NCI-H82 treated with DMSO at 0.1 percent for 48 hours (cell line): ENCODE measurements around the gene TMPRSS3.

Source experiments
- DNase-seq: peaks from one replicate; lab custom pipeline; 2025; ENCODE audit not compliant: unreplicated experiment; lab: John Stamatoyannopoulos, UW

The TMPRSS3 gene

DNA sequence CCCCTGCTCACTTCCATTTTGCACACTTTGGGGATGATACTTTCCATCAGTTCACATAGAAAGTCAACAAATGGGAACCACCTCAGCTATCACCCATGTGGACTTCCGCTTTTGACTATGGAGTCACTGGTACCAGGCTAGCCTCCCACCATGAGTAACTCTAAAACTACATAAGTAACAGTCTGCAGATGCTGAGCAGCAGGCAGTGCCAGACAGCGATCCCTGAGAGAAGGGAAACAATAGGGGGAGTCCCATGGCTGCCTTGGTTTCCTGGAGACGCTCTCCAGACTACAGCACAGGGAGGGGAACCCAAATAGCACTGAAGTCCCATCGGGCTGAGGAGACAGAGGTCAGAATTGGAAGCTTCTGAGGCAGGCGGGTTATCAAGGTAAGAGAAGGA lies 42.2 kb downstream of the TMPRSS3 start:
- no peak for DNase-seq

DNA sequence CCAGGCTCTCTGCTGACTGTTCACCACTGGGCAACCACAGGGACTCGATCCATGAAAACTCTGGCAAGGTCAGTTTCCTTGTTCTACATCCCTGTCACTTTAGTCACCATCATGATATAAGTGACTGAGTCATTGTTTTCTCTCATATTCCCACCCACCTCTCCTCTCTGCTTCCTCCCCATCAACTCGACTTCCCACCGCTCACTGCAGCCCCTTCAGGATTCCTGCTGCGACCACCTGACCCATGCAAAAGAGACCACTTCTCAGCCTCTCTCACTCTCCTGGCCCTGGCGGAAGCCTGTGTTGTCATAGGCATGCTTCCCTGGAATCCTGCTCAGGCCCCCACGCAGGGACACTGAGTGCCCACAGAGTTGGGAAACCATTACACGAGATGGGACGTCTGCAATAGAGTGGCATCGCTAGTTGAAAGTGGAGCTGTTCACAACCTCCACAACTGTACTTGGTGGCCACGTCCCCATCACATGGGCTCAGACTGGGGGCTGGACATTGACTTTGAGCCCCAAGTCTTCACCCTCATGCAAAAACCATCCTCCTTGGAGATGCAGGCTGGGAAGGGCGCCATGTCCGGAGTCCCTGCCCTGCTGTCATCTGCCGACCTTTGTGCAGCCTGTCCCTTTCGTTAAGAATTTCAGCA lies 43.3 kb downstream of the TMPRSS3 start:
- DNase-seq = no peak

DNA sequence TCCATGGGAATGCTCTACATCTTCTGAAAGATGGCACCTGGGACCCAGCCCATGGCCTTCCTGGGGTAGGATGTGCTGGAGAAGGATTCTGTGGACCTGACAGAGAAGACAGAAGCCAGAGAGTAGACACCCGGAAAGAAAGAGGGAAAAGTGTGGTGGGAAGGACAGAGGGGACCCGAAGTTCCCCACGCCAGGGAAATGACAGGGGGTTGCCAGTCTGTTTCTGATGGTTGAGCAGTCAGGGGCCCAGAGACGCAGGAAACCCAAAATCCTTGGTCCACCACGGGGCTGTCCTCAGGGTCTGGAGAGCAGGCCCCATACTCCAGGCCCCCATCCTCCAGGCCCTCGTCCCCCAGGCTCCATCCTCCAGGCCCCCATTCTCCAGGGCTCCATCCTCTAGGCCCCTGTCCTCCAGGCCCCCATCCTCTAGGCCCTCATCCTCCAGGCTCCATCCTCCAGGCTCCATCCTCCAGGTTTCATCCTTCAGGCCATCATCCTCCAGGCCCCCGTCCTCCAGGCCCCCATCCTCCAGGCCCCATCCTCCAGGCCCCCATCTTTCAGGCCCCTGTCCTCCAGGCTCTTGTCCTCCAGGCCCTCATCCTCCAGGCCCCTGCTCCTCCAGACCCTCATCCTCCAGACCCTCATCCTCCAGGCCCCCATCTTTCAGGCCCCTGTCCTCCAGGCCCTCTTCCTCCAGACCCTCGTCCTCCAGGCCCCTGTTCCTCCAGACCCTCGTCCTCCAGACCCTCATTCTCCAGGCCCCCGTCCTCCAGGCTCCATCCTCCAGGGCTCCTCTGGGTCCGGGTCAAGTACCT lies 44.0 kb downstream of the TMPRSS3 start:
- no peak for DNase-seq

DNA sequence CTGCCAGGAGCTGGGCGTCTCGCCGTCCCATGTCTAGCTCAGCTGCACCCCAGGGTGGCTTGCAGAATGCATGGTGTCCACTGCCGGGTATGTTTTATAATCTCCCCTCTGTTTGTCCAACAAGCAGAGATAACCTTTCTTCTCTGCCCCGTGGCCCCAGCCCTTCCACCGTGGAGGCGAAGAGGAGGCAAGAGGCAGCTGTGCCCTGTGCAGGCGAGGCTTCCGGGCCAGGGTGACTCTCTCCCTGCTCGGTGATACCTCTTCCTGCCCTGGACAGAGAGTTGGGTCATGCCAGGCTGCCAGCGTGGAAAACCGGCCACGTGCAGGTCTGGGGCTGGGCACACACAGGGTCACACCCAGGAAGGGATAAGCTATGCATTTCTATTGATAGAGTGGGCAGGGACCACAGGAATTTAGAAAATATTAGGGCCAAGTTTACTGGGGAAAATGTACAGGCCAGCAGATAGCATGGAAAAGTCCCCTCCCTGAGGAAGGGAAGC lies 44.9 kb downstream of the TMPRSS3 start, which contains the start of gene TFF2:
TFF2 (minus strand) TSS at position 68 of the 500 bp plus-strand sequence; CDS start at position 31, 37 bp downstream.
- DNase-seq = no peak

DNA sequence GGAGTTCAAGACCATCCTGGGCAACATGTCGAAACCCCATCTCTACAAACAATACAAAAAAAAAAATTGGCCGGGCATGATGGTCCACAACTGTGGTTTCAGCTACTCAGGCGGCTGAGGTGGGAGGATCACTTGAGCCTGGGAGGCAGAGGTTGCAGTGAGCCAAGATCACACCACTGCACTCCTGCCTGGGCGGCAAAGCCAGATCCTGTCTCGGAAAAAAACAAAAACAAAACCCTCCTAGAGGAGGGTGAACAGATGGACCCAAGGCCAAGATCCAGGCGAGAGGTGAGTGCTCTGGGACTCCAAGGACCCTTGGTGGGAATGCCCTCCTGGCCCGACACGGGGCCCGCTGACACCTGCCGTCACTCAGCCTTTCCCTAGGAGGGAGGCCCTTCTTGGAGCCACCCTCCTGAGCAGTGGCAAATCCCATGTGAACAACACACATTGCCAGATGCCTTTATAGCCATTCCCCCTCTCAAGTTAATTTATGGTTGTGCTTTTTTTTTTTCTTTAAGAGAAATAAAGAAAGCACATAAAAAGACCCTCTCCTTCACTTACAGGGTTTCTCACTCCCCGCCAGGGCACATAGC lies 45.4 kb downstream of the TMPRSS3 start:
- DNase-seq = no peak

DNA sequence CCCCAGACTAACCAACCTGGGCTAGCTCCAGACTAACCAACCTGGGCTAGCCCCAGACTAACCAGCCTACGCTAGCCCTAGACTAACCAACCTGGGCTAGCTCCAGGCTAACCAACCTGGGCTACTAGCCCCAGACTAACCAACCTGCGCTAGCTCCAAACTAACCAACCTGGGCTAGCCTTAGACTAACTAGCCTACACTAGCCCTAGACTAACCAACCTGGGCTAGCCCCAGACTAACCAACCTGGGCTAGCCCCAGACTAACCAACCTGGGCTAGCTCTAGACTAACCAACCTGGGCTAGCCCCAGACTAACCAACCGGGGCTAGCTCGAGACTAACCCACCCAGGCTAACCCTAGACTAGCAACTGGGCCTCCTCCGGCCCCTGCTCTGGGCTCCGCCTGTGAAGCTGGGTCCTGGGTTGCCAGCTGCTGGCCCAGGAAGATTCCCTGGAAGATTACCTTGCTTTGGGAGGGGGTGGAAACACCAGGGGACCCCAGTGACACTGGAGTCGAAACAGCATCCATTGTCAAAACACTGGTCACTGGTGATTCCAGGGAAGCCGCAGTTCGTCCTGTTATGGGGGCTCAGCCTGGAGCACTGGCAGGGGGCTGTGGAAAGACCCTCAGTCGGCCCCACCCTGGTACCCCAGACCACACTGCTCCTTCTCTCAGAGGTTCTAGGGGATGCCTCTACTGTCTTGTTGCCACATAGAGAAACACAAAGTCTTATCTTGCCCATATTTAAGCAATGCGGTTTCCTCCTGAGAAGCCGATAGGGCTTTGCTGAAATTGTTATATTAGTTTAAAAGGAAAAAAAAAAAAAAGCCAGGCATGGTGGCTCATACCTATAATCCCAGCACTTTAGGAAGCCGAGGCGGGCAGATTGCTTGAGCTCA lies 46.2 kb downstream of the TMPRSS3 start:
- DNase-seq = no peak

DNA sequence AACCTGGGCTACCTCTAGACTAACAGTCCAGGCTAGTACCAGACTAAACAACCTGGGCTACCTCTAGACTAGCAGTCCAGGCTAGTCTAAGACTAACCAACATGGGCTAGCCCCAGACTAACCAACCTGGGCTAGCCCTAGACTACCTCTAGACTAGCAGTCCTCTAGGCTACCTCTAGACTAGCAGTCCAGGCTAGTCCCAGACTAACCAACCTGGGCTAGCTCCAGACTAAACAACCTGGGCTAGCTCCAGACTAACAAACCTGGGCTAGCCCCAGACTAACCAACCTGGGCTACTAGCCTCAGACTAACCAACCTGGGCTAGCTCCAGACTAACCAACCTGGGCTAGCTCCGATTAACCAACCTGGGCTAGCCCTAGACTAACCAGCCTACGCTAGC lies 47.1 kb downstream of the TMPRSS3 start:
- no peak for DNase-seq

DNA sequence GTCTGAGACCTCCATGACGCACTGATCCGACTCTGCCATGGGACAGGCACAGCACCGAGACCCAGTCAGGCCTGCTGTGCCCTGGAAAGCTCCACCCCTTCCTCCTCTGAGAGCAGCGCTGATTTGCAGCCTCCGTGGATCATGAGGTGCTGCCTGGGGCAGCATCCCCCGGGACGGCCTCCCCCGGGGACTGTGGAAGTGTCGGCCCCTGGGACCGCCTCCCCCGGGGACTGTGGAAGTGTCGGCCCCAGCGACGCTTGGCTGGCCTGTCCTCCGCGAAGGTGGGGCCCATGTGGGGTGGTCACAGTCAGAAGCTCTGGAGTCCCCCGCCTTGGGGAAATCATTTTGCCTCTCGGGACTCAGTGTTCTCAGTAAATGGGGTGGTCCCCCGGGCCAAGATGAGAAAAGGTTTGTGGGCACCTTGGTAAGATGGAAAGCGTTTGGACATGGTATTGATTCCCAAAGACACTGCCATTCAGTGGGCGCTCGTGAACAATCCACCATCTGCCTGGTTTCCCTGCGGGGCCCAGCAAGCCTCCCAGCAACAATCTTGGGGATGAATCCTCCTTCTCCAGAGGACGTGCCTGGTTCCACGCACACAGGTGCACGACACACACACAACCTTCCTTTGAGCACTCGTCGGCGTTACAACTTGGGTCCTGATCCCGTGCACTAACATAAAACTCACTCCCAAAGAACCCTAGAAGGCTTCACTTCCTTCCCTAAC lies 48.1 kb downstream of the TMPRSS3 start:
- DNase-seq = no peak

DNA sequence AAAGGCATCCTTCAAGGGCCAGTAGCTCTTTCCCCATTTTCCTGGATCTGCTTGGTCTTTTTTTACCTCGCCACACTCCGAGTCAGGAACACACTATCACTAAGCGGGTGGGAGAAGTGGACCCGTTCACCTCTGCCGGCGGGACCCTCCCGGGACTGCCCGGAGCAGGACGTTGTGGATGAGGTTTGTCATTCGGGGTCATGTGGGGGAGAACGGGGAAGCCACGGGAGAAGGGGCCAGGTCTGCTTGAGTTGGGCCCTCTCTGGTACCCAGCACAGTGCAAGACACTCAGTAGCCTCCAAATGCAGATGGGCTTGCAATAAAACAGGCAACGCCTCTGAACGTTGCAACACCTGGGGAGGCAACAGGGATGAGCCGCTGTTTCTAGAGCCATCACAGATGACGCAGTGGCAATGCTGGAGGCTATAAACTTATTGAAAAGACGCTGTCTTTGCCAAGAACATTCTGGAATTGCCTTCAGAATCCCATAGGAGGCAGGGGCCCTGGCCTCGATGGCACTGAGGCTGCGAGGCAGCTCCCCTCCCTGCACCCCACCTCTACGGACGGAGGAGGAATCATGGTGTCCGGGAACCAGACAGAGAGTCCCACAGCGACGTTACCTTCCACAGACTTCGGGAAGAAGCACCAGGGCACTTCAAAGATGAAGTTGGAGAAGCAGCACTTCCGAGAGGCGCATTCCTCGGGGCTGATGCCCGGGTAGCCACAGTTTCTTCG lies 48.8 kb downstream of the TMPRSS3 start:
- no peak for DNase-seq

DNA sequence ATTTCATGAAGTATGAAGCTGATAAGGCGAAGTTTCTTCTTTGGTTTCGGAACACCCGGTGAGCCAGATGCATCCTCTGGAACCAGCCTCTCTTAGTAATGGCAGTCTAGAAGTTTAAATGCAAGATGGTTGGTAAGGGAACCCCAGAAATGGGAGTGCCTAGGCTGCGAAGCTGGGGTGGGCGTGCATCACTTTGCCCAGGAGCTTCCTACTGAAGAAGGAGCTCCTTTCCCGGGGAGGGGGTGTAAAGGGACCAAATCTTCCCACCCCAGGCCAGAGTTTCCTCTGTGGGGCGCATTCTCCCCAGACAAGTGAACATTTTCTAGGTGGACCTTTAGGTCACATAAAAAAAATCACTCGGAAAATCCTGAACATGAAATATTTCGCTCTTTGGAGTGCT lies 49.4 kb downstream of the TMPRSS3 start:
- DNase-seq = no peak

DNA sequence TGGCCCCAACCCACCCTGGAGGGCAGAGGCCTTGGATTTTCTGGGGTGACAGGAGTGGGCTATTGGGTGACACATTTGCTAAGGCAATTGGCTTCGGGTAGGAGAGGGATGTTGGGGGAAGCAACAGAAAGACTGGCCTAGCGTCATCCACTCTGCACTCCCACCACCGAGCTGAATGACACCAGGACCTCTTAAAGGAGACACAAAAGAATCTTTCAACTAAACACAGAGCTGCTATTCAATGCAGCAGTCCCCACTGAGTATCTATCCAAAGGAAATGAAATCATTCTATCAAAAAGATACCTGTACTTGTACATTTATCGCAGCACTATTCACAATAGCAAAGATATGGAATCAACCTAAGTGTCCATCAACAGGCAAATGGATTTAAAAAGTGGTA lies 51.2 kb downstream of the TMPRSS3 start:
- DNase-seq = no peak

DNA sequence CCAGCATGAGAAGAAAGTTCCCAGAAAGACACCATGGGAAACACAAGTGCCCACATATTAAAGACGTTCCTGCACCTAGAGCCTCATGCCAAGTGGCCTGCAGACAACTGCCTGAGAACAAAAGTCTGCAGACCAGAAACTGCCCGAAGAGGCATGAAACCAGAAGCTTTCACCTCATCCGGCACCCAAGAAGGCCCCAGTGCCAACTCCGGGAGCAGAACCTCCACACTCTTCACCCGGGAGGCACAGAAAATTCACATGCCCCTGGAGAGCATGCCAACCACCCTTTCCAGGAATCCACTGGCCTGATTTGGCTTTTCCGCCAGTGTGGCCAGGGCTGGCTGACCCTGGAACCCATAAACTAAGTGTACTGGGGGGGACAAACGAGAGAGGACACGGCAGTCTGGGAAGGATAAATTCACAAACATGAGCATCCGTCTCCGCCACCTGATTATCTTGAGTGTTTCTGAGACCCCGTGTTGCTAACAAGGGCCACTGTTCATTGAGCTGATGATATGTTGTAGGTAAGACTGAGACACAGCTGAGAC lies 51.8 kb downstream of the TMPRSS3 start:
- DNase-seq = no peak

DNA sequence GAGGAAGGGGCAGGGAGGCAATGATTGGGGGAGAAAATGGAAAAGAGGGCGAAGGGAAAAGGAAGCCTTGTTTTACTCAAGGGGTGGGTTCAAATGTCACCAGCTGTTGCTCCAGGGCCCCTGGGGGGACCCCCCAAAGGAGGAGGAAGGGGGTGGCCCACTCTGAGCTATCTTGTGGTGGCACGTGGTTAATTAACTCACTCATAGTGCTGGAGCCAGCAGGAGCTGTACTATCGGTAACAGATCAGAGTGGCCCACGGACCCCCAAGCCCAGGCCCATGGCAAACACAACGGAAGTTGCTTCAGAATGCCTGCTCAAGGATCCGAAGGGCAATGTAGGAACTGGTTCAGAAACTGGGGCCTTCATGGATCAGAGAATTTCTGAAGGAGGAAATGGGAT lies 52.3 kb downstream of the TMPRSS3 start:
- DNase-seq = no peak

DNA sequence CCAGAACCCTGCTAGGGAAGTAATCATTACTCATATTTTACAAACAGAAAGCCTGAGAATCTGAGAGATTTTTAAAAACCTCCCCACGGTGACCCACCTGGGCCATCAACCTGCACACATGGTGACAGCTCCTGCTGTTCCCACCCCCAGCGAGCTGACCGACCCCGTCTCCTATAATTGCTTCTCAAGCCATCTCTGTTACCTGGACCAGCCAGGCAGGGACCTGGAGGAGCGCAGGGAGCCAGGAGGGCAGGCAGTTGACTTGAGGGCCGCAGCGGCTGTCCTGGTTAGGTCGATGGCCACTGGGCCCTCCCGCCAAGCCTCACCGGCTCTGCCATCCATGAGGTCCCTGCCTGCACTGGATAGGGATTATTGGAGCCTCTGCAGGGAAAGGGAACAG lies 52.8 kb downstream of the TMPRSS3 start:
- DNase-seq = no peak

DNA sequence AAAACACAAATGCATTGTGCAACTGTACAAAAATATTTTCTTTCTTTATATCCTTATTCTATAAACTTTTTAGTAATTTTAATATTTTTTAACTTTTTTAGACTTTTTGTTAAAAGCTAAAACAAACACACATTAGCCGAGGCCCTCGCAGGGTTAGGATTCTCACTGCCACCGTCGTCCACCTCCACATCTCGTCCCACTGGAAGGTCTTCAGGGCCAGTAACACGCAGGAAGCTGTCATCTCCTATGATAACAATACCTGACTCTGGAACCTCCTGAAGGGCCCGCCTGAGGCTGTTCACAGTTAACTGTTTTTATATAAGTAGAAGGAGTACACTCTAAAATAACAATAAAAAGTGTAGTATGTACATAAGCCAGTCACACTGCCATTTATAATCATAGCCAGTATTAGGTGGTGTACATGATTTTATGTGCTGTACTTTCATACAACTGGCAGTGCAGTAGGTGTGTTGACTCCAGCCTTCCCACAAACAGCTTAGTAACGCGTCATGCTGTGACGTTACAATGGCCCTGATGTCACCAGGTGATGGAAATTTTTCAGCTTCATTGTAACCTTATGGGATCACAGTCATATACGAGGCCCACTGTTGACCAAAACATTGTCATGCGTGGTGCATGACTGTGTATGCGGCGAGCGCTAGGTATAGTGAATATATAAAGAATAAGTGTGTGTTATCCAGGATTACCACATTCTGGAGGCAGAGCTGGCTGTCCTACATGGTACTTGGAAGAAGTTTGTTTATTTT lies 53.9 kb downstream of the TMPRSS3 start:
- DNase-seq = no peak

DNA sequence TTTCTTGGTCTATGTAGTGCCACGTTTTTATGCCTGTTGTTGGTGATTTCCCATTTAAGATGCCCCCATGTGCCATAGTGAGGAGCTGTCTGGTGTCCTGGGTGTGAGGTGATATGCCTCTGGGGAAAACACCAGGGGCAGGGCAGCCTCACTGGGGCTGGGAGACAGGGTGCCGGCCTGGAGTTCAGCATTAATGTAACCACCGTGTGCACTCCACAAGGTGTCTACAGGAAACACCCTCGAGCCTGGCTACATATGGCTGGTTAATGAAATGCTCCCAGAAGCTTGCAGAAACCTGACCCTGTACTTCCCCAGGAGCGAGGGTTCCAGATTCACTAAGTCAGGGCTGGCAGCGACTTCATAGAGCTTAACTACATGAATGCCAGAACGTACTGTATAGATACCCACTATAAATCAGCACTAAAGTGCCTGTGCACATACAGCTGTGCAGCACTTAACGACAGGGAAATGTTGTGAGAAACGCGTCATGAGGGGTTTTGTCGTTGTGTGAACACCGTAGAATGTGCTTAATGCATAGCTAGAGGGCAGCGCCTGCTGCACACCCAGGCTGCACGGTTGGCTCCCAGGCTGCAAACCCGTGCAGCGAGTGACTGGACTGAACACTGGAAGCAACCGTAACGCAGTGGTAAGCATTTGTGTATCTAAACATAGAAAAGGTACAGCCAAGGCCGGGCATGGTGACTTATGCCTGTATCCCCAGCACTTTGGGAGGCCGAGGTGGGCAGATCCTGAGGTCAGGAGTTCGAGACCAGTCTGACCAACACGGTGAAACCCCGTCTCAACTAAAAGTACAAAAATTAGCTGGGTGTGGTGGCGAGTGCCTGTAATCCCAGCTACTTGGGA lies 55.4 kb downstream of the TMPRSS3 start:
- no peak for DNase-seq
